Esophagus muscularis mucosa (tissue), 4 donors: ENCODE data around the gene TFCP2. TPM values are rescaled to one million over a fixed set of nuclear protein-coding genes. Genes with fewer than 3 reads are reported as not detected.

Source experiments
- DNase-seq: peaks from one replicate; pipeline ENCODE4 v3.0.0-alpha.2; 2017; ENCODE audit errors: extremely low spot score
- H3K27ac ChIP-seq, 4 donors: fragments of 200-600 bp; sonication (generic); replicated peaks in 1 of 4; 1 replicate in 3 of 4; 2 replicates in 1 of 4; pipeline ENCODE4 v1.5.1; 2016 to 2019; ENCODE audit warnings: mild to moderate bottlenecking in 1 of 4
- H3K27me3 ChIP-seq, 4 donors: fragments of 200-600 bp; sonication (generic); one replicate each; pipeline versions ENCODE4 v1.5.1 to v1.6.0; 2016 to 2019
- H3K36me3 ChIP-seq, 4 donors: fragments of 200-600 bp; sonication (generic); one replicate each; pipeline ENCODE4 v1.5.1; 2016 to 2019
- H3K4me1 ChIP-seq, 4 donors: fragments of 200-600 bp; sonication (generic); one replicate each; pipeline ENCODE4 v1.5.1; 2016 to 2019
- H3K4me3 ChIP-seq, 4 donors: fragments of 200-600 bp; sonication (generic); 1 replicate in 2 of 4; 2 replicates in 2 of 4; pipeline ENCODE4 v1.5.1; 2016 to 2019; ENCODE audit warnings: mild to moderate bottlenecking in 4 of 4, moderate library complexity in 1 of 4
- H3K9me3 ChIP-seq, 4 donors: fragments of 200-600 bp; sonication (generic); 1 replicate in 3 of 4; 2 replicates in 1 of 4; pipeline ENCODE4 v1.5.1; 2016 to 2019
- EP300 ChIP-seq: sonication (generic); formaldehyde crosslinking; IDR thresholded peaks from one replicate; pipeline ENCODE4 v1.6.1; 2017; ENCODE audit warnings: antibody characterized with exemption
- POLR2A ChIP-seq: fragments of 450-650 bp; IDR thresholded peaks from one replicate; pipeline ENCODE4 v1.6.1; 2017; ENCODE audit warnings: antibody characterized with exemption, moderate library complexity, mild to moderate bottlenecking, low read depth
- POLR2AphosphoS5 ChIP-seq, 2 donors: sonication (generic); formaldehyde crosslinking; IDR thresholded peaks; one replicate each; pipeline ENCODE4 v1.6.1; 2017; ENCODE audit warnings: antibody characterized with exemption in 2 of 2
- WGBS: methylation state at CpG from one replicate; pipeline ENCODE4 v1.1.5; 2018; 5-methylcytosine and 5-hydroxymethylcytosine counted together
- intact Hi-C: fragments of 100-400 bp; cut with DNase I; formaldehyde crosslinking; loops from one replicate; pipeline ENCODE4 v1.15.1; 2023
- total RNA-seq, 4 donors: library from RNA; depleted of rRNA; stranded (reverse); fragments of >200 nt; gene quantifications; one replicate each; pipeline versions ENCODE4 v1.1.0 to v1.2.1, GENCODE V29; 2016
- TF ChIP-seq, protein P1 (sequence below), 3 experiments: fragments of 200-600 bp in 2 of 3; fragments of 450-650 bp in 1 of 3; sonication (generic) in 2 of 3; IDR thresholded peaks; one replicate each; pipeline ENCODE4 v1.5.1; 2017 to 2019; ENCODE audit warnings: antibody characterized with exemption in 3 of 3, mild to moderate bottlenecking in 2 of 3, moderate library complexity in 1 of 3

TFCP2 gene
- total RNA-seq, 4 donors from 2014 or later = 11.3 to 16.2 (median 15.2) TPM

DNA sequence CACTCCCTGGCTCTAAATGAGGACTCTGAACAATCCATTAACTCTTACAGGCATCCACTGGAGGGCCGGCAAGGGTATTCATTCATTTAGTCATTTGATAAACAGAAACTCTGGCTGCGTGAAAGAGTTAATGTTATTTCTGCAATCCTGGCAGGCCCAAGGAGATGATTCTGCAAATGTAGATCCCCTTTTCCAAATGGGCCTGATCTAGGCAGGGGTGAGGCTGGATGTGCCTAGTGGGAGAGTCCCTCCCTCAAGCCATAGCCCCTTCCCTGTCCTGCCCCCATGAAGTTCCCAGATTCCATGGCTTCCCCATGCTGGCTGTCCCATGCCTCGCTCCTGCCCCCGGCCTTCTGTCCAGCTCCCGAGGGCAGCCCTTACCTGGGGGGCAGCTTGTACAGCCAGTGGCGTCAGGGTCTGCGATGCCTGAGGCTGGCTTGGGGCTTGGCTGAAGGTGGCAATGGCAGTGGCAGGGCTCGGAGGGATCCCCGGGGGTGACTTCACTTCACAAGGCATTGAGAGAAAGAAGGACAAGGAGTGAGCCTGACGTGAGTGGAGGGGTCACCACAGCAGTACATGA, 26.5 kb upstream of the TFCP2 start:
- no peak overlapping the region for H3K27ac ChIP-seq
- intact Hi-C loops = no loop called here
- peaks cover 8 to 68% (median 35%) of the 10 kb centered on the region in 4 donors for H3K36me3 ChIP-seq
- 89% methylated on average over 10 of the region's 10 CpGs for WGBS
- TF ChIP-seq, protein P1, sequence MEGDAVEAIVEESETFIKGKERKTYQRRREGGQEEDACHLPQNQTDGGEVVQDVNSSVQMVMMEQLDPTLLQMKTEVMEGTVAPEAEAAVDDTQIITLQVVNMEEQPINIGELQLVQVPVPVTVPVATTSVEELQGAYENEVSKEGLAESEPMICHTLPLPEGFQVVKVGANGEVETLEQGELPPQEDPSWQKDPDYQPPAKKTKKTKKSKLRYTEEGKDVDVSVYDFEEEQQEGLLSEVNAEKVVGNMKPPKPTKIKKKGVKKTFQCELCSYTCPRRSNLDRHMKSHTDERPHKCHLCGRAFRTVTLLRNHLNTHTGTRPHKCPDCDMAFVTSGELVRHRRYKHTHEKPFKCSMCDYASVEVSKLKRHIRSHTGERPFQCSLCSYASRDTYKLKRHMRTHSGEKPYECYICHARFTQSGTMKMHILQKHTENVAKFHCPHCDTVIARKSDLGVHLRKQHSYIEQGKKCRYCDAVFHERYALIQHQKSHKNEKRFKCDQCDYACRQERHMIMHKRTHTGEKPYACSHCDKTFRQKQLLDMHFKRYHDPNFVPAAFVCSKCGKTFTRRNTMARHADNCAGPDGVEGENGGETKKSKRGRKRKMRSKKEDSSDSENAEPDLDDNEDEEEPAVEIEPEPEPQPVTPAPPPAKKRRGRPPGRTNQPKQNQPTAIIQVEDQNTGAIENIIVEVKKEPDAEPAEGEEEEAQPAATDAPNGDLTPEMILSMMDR (IDR thresholded peaks at IDR 0.05) = no peak
- TF ChIP-seq POLR2A = no peak
- no peak for TF ChIP-seq EP300
- no peak overlapping the region for H3K4me3 ChIP-seq
- DNase-seq = no peak
- H3K9me3 ChIP-seq = no peaks in the 10 kb centered on the region
- H3K27me3 ChIP-seq = no peaks in the 10 kb centered on the region
- H3K4me1 ChIP-seq = no peaks in the 10 kb centered on the region

DNA sequence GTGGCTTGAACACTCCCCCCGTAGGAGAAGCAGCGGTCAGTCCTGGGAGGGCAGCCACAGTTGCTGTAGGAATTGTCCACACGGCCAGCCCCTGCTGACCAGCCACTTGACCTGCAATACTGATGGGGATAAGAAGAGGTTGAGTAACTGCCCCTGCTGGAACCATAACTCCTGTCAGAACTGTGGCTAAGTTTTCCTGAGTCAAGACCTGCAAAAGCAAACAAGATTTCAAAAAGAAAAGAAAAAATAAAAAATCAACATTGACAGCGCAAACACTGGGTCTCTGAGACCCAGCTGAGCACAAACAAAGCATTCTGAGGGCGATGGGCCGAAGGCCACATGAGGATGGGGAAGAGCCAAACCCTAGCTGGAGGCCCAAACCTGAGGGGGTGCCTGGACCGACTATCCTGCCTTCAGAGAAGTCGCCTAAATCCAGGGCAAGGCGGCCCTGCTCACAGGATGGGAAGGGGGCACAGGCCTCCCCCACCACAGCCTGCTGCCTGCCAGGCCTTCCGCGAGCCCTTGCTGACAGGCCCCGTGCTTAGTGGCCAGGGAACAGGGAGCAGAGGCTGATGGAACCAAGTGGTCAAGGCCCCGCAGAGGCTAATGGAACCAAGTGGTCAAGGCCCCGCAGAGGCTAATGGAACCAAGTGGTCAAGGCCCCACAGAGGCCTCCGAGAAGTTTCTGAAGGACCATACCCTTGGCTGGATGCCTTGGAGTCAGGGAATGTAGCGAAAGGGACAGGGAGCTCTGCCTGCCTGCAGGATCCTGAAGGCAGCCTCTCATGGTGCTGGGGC, 25.8 kb upstream of the TFCP2 start:
- TF ChIP-seq POLR2AphosphoS5 (IDR thresholded peaks at IDR 0.05) = no peak
- WGBS = 86% methylated on average over 10 of the region's 16 CpGs
- peaks cover 8 to 68% (median 35%) of the 10 kb centered on the region in 4 donors for H3K36me3 ChIP-seq

DNA sequence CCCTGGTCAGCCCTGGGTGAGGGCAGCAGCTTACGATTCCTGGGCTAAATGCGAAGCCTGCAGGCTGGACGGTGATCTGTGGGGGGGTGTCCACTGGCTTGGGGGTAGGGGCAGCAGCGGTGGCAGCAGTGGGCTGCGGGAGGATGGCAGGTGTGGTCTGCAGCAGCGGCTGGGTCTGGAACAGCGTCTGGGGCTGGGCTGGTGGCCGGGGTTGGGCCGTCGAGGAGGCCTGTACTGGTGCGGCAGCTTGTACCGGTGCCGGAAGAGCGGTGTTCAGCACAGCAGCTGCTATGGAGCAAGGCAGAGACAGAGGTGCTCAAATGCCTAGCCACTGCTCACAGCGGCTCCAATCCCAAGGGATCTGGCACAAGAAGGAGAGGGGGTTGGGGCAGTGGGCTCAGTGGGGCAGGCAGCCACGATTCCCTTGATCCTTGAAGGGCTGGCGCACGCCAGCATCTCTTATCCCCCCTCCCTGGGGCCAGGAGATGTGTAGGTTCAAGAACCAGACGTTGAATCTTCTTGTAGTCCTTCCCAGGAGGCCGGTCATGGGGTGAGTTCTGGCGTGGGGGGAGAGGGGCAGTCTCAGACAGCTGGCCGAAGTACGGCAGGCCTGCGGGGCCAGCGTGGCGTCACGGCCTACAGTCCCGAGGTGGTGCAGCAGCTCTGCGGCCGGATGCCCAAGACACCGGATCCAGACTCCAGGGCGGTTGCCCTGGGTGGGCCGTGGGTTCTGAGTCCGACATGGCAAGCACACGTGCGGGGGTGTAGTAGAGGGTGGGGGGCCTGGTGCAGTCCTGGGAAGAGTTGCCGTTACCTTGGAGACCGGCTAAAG, 25.0 kb upstream of the TFCP2 start:
- no peaks in the 10 kb centered on the region for H3K9me3 ChIP-seq
- DNase-seq = no peak
- no peaks in the 10 kb centered on the region for H3K4me1 ChIP-seq
- TF ChIP-seq, protein P1 (IDR thresholded peaks at IDR 0.05) = no peak
- no peak for TF ChIP-seq POLR2AphosphoS5 (IDR thresholded peaks at IDR 0.05)
- no peak for TF ChIP-seq EP300
- no peak for TF ChIP-seq POLR2A
- no peak overlapping the region for H3K4me3 ChIP-seq
- intact Hi-C loops = no loop called here
- no peaks in the 10 kb centered on the region for H3K27me3 ChIP-seq
- peaks cover 5 to 63% (median 29%) of the 10 kb centered on the region in 4 donors for H3K36me3 ChIP-seq
- H3K27ac ChIP-seq = no peak overlapping the region
- WGBS = 90% methylated on average over 34 of the region's 38 CpGs

More for the DNA sequence above, 25.8 kb upstream of the TFCP2 start:
- H3K27ac ChIP-seq = no peak overlapping the region
- H3K9me3 ChIP-seq = no peaks in the 10 kb centered on the region
- H3K4me1 ChIP-seq = no peaks in the 10 kb centered on the region
- DNase-seq = no peak
- intact Hi-C loops = no loop called here
- H3K4me3 ChIP-seq = no peak overlapping the region
- no peaks in the 10 kb centered on the region for H3K27me3 ChIP-seq

DNA sequence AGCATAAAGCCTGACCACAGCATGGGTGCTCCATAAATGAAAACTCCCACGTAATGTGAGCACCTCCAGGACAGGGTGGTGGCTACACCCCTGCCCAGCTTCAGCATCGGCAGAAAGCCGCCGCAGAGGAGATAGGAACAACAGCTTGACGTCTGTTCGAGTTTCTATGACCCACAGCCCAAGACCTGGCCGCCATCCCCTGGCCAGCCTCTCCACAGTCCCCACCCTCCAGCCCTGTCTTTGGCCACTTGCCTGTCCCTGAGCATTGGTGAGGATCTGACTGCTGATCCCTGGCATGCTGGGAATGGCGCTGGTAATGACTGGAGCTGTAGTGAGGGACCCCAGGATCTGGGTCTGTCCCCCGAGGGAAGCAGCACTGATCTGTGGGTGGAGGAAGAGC, 23.6 kb upstream of the TFCP2 start:
- WGBS = 87% methylated on average over 9 of the region's 9 CpGs
- Histone ChIP-seq H3K27me3 (no peaks in the 10 kb centered on the region), H3K4me1 (no peaks in the 10 kb centered on the region), H3K36me3 (peaks cover 16 to 73% (median 36%) of the 10 kb centered on the region in 4 donors), H3K4me3 (no peak overlapping the region), H3K27ac (no peak overlapping the region), H3K9me3 (no peaks in the 10 kb centered on the region)
- DNase-seq = no peak
- TF ChIP-seq EP300 = no peak
- TF ChIP-seq POLR2A = no peak
- TF ChIP-seq, protein P1 (IDR thresholded peaks at IDR 0.05) = no peak
- TF ChIP-seq POLR2AphosphoS5 (IDR thresholded peaks at IDR 0.05) = no peak
- intact Hi-C loops = no loop called here

DNA sequence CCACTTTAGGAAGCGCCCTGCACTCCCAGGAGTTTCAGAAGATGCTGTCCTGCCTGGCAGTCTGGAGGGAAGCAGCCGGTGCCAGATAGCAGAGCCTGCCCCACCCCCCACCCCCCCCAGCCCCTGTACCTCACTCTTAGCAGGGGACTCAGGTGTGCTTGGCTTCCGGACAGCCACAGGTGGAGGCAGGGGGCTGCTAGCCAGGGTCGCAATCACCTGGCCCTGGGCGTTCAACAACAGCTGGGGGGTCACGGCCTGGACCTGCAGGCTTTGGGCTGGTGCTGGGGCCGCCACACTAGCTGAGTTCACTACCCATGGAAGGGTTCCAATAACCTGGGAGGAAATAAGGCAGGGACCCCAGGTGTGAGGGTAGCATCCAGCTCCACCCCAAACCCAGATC, 22.9 kb upstream of the TFCP2 start:
- no peak for DNase-seq
- H3K36me3 ChIP-seq = peaks cover 23 to 80% (median 41%) of the 10 kb centered on the region in 4 donors
- 92% methylated on average over 6 of the region's 7 CpGs for WGBS
- H3K9me3 ChIP-seq = no peaks in the 10 kb centered on the region
- no peaks in the 10 kb centered on the region for H3K4me1 ChIP-seq
- intact Hi-C loops = no loop called here
- no peak overlapping the region for H3K4me3 ChIP-seq
- no peak overlapping the region for H3K27ac ChIP-seq
- no peaks in the 10 kb centered on the region for H3K27me3 ChIP-seq
- TF ChIP-seq EP300 (no peak), POLR2A (no peak), POLR2AphosphoS5 (IDR thresholded peaks at IDR 0.05) (no peak)
- TF ChIP-seq, protein P1 (IDR thresholded peaks at IDR 0.05) = no peak
